Heart left ventricle (tissue), 13 donors: ENCODE results near the gene SYTL4.

ENCODE experiments used
- CTCF ChIP-seq, 12 donors: fragments of 200-600 bp; sonication (generic) in 4 of 12; IDR thresholded peaks; one replicate each; pipeline versions ENCODE4 v1.5.0 to v1.8.0; 2018 to 2022; ENCODE audit warnings: antibody characterized with exemption in 12 of 12, mild to moderate bottlenecking in 5 of 12
- POLR2A ChIP-seq, 2 donors: fragments of 450-650 bp; IDR thresholded peaks; one replicate each; pipeline ENCODE4 v1.6.1; 2017; ENCODE audit warnings: antibody characterized with exemption in 2 of 2, mild to moderate bottlenecking in 2 of 2, moderate library complexity in 2 of 2
- donor health status: ischemic (EF 13 %, LVEDD 7.1; RV severe dilation, severe dysfunction).
- donor health status: DM: no; HTN: yes; CAD: no.
- donor health status: DM: no; HTN: no; CAD: no.
- donor health status: ischemic (EF 25% LVEDD 6.9; RV normal size, moderate dysfunction).
- donor health status: ischemic (EF 25% LVEDD 5.7; RV mildly dilated, moderate dysfunction).
- donor health status: ischemic (EF 35%, LVEDD 5.7; RV mildly dilated, moderate dysfunction).
- donor health status: nonischemic (EF 11% LVEDD 7.7; RV severe dilation, severe dysfunction).
- donor health status: DM: yes; HTN: yes; CAD: no.
- donor health status: PGD.
- donor health status: ischemic (EF 29% LVEDD 5.4; RV normal size, mild dysfunction).
- donor health status: nonischemic (EF 23%, LVEDD 6.1; RV moderate dilation, normal function).

DNA sequence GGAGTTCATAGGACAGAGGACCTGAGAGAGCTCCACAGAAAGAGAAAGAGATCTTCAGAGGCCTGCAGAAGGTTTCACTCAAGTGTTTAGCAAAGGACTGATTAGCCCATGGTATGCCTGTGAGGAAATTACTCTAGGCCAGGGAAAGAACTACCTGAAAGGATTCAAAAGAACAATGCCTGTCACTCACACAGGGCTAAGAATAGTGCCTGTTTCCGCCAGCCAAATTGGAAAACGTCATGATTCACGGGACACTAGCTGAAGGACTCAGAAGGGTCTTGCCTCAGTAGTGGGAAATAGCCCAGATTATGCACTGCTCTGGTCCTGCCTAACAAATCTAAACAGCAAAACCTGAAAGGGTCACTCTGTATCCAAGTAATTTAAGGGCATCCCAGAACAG lies 21.1 kb downstream of the SYTL4 start:
- TF ChIP-seq POLR2A (IDR thresholded peaks at IDR 0.05) (no peak), CTCF (IDR thresholded peaks at IDR 0.05) (no peak)
